Bronchial epithelial cell (primary cell): ENCODE data around the gene COG3. TPM values are rescaled to one million over a fixed set of nuclear protein-coding genes. Genes with fewer than 3 reads are reported as not detected.

ENCODE experiments used
- DNase-seq: peaks from one replicate; pipeline ENCODE4 v3.0.0-alpha.2; 2010; ENCODE audit warnings: low read depth
- FAIRE-seq: peaks from 2 replicates; lab custom pipeline; 2011; peaks lifted over from hg19 to GRCh38; lab: Jason Lieb, UNC
- H3K27me3 ChIP-seq: 2 replicates; pipeline ENCODE4 v1.5.1; 2011; ENCODE audit warnings: low read length; ENCODE audit not compliant: control insufficient read depth, insufficient read depth
- H3K36me3 ChIP-seq: 2 replicates; pipeline ENCODE4 v1.5.1; 2011; ENCODE audit warnings: low read length; ENCODE audit not compliant: control insufficient read depth, insufficient read depth
- H3K4me3 ChIP-seq: 2 replicates; pipeline ENCODE4 v1.5.1; 2011; ENCODE audit warnings: mild to moderate bottlenecking, low read depth, low read length, control low read depth
- total RNA-seq: library from RNA; depleted of rRNA; stranded (reverse); fragments of >200 nt; gene quantifications from 2 replicates; pipeline ENCODE4 v1.2.1, GENCODE V29; 2014
- TF ChIP-seq, protein P1 (sequence below): IDR thresholded peaks from 2 replicates; pipeline ENCODE4 v1.5.1; 2011; ENCODE audit warnings: mild to moderate bottlenecking, moderate library complexity, low read length, control low read depth, inconsistent platforms; ENCODE audit not compliant: insufficient read depth, severe bottlenecking

COG3 gene
- total RNA-seq, 1 donor from 2014 or later = 47.4 TPM

DNA sequence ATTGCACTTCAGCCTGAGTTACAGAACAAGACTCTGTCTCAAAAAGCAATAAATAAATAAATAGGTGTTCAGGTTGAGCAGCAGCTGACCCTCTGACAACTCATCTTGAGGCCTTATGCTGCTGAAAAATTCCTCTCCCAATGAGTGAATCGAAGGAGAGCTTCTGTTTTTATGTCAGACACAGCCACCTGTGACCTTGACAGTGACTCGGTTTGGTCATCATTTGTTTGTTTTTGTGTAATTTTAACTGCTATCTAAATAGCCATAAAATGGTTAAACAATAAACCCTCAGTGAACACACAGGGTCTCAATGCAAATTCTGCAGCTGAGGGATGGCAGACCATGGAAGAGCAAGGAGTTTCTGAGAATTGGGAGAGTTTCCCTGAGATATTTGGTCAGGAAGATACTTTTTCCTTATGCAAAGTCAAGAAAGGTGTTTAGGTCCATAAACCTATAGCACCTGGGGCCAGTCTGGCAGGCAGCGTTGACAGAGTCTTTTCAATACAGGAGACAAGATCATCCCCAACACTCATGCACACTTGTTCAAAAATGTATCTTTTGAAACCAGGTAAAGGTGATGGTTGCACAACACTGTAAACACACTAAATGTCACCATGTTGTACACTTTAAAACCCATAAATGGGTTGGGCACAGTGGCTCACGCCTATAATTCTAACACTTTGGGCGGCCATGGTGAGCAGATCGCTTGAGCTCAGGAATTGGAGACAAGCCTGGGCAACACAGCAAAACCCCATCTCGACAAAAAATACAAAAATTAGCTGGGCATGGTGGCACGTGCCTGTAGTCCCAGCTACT is 30.0 kb upstream of the COG3 start:
- FAIRE-seq (no peak), DNase-seq (no peak)
- Histone ChIP-seq H3K36me3 (no peaks in the 10 kb centered on the region), H3K4me3 (no peak overlapping the region), H3K27me3 (no peaks in the 10 kb centered on the region)
- TF ChIP-seq, protein P1, sequence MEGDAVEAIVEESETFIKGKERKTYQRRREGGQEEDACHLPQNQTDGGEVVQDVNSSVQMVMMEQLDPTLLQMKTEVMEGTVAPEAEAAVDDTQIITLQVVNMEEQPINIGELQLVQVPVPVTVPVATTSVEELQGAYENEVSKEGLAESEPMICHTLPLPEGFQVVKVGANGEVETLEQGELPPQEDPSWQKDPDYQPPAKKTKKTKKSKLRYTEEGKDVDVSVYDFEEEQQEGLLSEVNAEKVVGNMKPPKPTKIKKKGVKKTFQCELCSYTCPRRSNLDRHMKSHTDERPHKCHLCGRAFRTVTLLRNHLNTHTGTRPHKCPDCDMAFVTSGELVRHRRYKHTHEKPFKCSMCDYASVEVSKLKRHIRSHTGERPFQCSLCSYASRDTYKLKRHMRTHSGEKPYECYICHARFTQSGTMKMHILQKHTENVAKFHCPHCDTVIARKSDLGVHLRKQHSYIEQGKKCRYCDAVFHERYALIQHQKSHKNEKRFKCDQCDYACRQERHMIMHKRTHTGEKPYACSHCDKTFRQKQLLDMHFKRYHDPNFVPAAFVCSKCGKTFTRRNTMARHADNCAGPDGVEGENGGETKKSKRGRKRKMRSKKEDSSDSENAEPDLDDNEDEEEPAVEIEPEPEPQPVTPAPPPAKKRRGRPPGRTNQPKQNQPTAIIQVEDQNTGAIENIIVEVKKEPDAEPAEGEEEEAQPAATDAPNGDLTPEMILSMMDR = no peak

DNA sequence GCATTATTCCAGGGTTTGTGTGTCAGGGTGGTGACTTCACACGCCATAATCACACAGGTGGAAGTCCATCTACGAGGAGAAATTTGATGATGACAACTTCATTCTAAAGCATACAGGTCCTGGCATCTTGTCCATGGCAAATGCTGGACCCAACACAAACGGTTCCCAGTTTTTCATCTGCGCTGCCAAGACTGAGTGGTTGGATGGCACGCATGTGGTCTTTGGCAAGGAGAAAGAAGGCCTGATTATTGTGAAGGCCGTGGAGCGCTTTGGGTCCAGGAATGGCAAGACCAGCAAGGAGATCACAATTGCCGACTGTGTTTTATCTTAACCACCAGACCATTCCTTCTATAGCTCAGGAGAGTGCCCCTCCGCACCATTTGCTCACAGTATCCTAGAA is 28.4 kb upstream of the COG3 start:
- H3K36me3 ChIP-seq = no peaks in the 10 kb centered on the region
- DNase-seq (no peak), FAIRE-seq (no peak)
- no peak overlapping the region for H3K4me3 ChIP-seq
- H3K27me3 ChIP-seq = no peaks in the 10 kb centered on the region
- TF ChIP-seq, protein P1 = no peak

DNA sequence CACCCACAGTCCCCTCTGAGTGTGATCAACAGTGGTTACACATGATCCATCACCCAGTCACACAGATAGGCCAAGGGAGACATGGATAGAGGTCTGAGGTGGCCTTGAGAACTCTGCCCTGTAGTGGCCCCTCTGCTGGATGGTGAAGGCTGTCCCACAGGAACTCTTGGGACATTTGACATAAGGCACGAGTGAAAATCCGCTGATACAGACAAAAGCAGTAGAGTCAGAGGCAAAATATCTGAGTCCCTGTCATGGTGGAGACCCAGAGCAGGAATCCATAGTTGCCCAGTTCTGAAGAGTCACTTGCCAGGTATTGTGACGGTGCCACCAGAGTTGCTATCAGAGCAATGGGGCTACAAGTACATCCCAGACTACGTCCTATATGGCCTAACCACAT is 27.8 kb upstream of the COG3 start:
- no peaks in the 10 kb centered on the region for H3K36me3 ChIP-seq
- H3K4me3 ChIP-seq = no peak overlapping the region
- TF ChIP-seq, protein P1 = no peak
- H3K27me3 ChIP-seq = no peaks in the 10 kb centered on the region
- FAIRE-seq (no peak), DNase-seq (no peak)

DNA sequence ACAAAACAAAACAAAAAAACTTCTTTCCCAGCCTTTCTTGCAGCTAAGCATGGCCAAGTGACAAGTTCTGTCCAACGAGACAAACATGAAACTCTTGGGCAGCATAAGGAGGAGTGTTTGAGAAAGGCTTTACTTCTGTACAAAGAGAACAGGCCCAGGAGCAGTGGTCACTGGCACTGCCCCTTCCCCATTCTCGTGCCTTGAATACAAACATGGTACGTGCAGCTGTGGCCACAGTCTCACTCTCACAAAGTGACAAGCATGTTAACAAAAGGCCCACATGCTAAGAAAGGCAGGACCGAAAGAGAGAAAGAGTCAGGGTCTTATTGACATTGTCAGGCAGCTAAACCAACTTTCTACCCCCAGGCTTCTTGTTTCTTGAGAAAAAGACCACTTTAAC is 26.8 kb upstream of the COG3 start:
- no peaks in the 10 kb centered on the region for H3K27me3 ChIP-seq
- TF ChIP-seq, protein P1 = no peak
- H3K36me3 ChIP-seq = no peaks in the 10 kb centered on the region
- DNase-seq = no peak
- H3K4me3 ChIP-seq = no peak overlapping the region
- no peak for FAIRE-seq

DNA sequence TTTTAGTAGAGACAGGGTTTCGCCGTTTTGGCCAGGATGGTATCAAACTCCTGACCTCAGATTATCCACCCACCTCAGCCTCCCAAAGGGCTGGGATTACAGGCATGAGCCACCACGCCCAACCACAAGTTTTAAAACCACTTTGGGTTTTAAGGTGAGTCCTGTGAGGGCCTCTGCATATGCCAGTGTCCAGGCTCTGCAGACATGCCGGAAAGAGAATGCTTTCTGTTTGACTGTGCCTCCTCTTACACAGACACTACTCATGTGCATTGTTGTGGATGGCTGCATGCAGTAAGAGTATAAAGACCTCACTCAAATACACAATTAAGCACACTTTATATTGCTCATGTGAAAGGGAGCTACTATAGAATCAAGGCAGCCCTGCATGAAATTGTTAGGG is 25.7 kb upstream of the COG3 start:
- H3K36me3 ChIP-seq = no peaks in the 10 kb centered on the region
- TF ChIP-seq, protein P1 = no peak
- no peaks in the 10 kb centered on the region for H3K27me3 ChIP-seq
- FAIRE-seq = no peak
- H3K4me3 ChIP-seq = no peak overlapping the region
- no peak for DNase-seq
